T-helper 22 cell (primary cell): ENCODE data around the gene NCOA7.

ENCODE experiments used
- DNase-seq: peaks from one replicate; pipeline ENCODE4 v3.0.0-alpha.2; 2020; ENCODE audit warnings: low read depth

Gene NCOA7

GRCh38 chr6:125974214-125974866, 183.6 kb downstream of the NCOA7 start:
- no peak for DNase-seq

GRCh38 chr6:125979101-125979500, 188.3 kb downstream of the NCOA7 start:
- DNase-seq, result no peak
